Epithelial cell of esophagus (primary cell): Measurements from ENCODE around the gene CREB1.
A peak's percentile ranks its signal among the peaks of the same experiment; 100 is the strongest.

ENCODE experiments used
- DNase-seq: peaks from one replicate; pipeline ENCODE4 v3.0.0; 2010; ENCODE audit warnings: low read depth
- H3K4me3 ChIP-seq: 2 replicates; pipeline ENCODE4 v1.5.1; 2011; ENCODE audit warnings: mild to moderate bottlenecking, low read length, control low read depth
- TF ChIP-seq, protein P1 (sequence below): IDR thresholded peaks from 2 replicates; pipeline ENCODE4 v1.5.1; 2011; ENCODE audit warnings: low read depth, mild to moderate bottlenecking, low read length, control low read depth, inconsistent platforms; ENCODE audit not compliant: insufficient read depth; ENCODE audit errors: missing control alignments

Gene CREB1

DNA sequence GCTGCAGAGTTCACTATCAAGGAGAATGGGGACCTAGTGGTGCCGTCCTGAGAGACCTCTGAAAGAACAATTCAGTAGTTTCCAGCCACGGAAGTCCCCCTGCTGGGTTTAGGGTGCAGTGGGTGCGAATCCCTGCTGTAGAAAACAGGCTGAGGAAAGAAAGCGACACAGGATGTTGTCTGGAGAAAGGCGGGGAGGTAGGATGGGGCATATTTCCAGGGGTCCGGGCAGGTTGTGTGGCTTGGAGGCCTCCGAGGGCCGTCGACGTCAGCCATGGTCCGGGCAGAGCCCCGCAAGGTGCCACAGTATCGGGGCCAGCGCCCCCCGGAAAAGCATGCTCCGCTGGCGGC, 807 bp upstream of the CREB1 start:
- TF ChIP-seq, protein P1, sequence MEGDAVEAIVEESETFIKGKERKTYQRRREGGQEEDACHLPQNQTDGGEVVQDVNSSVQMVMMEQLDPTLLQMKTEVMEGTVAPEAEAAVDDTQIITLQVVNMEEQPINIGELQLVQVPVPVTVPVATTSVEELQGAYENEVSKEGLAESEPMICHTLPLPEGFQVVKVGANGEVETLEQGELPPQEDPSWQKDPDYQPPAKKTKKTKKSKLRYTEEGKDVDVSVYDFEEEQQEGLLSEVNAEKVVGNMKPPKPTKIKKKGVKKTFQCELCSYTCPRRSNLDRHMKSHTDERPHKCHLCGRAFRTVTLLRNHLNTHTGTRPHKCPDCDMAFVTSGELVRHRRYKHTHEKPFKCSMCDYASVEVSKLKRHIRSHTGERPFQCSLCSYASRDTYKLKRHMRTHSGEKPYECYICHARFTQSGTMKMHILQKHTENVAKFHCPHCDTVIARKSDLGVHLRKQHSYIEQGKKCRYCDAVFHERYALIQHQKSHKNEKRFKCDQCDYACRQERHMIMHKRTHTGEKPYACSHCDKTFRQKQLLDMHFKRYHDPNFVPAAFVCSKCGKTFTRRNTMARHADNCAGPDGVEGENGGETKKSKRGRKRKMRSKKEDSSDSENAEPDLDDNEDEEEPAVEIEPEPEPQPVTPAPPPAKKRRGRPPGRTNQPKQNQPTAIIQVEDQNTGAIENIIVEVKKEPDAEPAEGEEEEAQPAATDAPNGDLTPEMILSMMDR = no peak
- peak overlapping the region; percentile 68 for H3K4me3 ChIP-seq
- DNase-seq = peak; percentile 26

GRCh38 chr2:207530160-207531031, 634 bp downstream of the CREB1 start:
- DNase-seq = peak; percentile 28
- peak overlapping the region; percentile 80 for H3K4me3 ChIP-seq
- TF ChIP-seq, protein P1 = no peak

DNA sequence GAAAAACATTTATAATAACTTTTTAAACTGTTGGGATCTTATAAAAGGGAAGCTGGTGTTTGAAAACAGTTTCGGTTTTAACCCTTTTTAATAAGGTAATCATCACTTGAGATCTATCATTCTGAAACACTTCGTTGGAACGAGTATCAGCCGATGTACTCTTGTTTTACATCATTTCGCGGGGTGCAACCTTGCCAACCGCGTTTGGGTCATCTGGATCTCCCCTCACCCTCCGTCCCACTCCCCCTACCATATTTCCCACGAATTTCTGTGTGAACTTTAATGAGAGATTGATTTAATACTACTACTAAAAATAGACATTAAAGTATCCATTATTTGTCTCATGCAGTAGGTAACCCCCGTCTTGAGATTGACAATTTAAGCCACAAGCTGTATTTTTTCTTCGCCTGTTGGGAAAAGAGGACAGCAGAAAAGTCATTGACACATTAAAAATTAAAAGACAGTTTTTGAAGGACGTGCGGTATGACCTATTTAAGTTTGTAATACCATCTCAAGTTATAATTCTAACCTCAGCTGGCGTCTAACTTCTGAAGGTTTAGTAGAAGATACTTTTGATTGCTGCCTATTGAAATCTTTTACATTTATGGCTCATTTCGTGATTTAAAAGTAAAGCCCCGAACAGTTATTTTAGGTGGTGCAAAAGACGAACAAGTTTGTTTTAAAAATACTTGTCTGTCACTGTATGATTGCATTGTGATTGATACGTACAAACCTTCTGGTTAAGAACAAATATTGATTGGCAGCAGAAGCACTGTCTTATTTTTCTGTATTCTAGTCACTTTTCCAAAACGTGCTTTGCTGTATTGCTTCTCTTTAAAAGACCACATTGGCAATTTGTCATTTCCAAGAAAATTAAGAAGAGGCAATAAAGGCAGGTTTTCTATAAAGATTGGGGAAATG, 1.5 kb downstream of the CREB1 start:
- TF ChIP-seq, protein P1 = no peak
- H3K4me3 ChIP-seq = peak overlapping the region; percentile 80
- no peak for DNase-seq

GRCh38 chr2:207532676-207533075, 2.9 kb downstream of the CREB1 start:
- H3K4me3 ChIP-seq = no peak overlapping the region
- DNase-seq = no peak
- TF ChIP-seq, protein P1 = no peak

- DNase-seq = no peak
- TF ChIP-seq, protein P1 = no peak
- H3K4me3 ChIP-seq = no peak overlapping the region
These were observed 3.8 kb downstream of the CREB1 start for GRCh38 chr2:207533461-207534008.

DNA sequence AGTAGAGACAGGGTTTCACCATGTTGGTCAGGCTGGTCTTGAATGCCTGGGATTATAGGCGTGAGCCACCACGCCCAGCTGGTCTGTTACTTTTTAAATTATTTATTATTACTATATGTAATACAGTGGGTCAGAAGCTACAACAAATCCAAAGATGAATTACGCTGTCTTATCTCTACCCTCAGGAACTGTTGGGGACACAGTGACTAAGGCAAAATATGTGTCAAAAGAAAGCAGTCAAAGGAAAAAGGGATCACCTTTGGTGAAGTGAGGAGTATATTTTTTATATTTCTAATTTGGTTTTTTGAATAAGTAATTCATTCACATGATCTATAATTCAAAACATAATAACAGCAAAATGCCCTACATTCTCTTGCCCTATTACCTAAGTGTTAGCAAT, 4.7 kb downstream of the CREB1 start:
- DNase-seq = no peak
- TF ChIP-seq, protein P1 = no peak
- no peak overlapping the region for H3K4me3 ChIP-seq
